Left ventricle myocardium inferior (tissue), 1 donor: Measurements from ENCODE around the gene TEX44. TPM values are rescaled to one million over a fixed set of nuclear protein-coding genes. Genes with fewer than 3 reads are reported as not detected.

Experiments
- DNase-seq: peaks from one replicate; pipeline ENCODE4 v3.0.0-alpha.2; 2020
- H3K27ac ChIP-seq: fragments of 200-600 bp; replicated peaks from 2 replicates; pipeline ENCODE4 v1.8.0; 2021
- H3K27me3 ChIP-seq: fragments of 200-600 bp; 2 replicates; pipeline ENCODE4 v1.8.0; 2021; ENCODE audit warnings: low read depth
- H3K36me3 ChIP-seq: fragments of 200-600 bp; 2 replicates; pipeline ENCODE4 v1.8.0; 2021
- H3K4me1 ChIP-seq: fragments of 200-600 bp; 2 replicates; pipeline ENCODE4 v1.8.0; 2021
- H3K4me3 ChIP-seq: fragments of 200-600 bp; 2 replicates; pipeline ENCODE4 v1.8.0; 2021; ENCODE audit warnings: mild to moderate bottlenecking, moderate library complexity
- H3K9me3 ChIP-seq: fragments of 200-600 bp; replicated peaks from 2 replicates; pipeline ENCODE4 v1.8.0; 2021
- intact Hi-C: fragments of 100-400 bp; cut with micrococcal nuclease; formaldehyde crosslinking; loops from one replicate; pipeline ENCODE4 v1.11.0; 2022
- total RNA-seq: library from RNA; stranded (reverse); fragmentation: NEBNext Ultra II Directional; extraction: Animal tissue kit (Norgen Biotek cat#: 25700); gene quantifications from one replicate; pipeline ENCODE4 v1.2.1, GENCODE V29; 2021
- TF ChIP-seq, protein P1 (sequence below): fragments of 200-600 bp; IDR thresholded peaks from 2 replicates; pipeline ENCODE4 v1.8.0; 2021; ENCODE audit warnings: antibody characterized with exemption, mild to moderate bottlenecking, borderline replicate concordance
- donor health status: DM: no; HTN: yes; CAD: no; lungs with severe emphysema.

Gene TEX44
- total RNA-seq, 1 donor from 2014 or later = not detected

DNA sequence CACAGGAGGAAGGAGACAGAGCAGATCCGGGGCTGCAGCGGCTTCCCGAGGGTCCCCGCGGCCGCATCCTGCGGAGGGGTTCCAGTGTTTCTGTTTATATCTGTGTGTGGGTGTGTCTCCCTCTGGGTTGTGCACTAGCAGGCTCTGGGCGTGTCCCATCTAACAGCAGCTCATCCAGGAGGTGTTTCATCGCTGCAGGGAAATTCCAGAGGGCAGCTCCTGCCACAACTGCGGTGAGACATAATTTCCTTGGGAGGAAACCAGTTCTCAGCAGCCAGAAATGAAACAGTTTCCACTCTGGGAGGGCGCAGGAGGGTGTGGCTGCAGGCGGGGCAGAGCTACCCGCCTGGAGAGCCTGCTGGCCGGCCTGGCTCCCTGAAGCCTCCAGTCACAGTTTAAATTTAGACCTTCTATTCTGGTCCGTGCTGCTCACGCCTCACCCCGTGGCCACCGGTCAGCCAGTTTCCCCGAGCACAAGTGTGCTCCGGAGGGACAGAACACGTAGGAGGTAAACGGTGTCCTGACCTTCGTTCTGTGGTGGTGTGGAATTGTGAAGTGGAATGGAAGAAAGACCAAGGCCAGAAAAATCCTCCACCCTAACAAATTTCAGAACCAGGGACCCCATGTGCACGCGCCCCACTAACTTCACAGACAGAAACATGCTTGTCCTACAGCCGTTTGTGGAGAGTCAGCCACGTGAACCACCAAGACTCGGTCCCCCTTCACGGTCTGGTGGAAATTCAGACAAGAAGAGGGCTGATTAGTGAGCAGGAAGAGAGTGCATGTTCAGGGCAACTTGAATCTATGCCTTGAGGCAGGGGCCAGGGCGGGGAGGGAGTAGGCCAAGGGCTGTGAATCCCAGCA, 50.2 kb downstream of the TEX44 start:
- Histone ChIP-seq H3K4me1 (peaks cover 74% of the 10 kb centered on the region), H3K27me3 (no peaks in the 10 kb centered on the region), H3K9me3 (no peaks in the 10 kb centered on the region), H3K36me3 (no peaks in the 10 kb centered on the region), H3K4me3 (peak overlapping the region; percentile 53), H3K27ac (peak overlapping the region; percentile 99)
- intact Hi-C loops = no loop called here
- TF ChIP-seq, protein P1, sequence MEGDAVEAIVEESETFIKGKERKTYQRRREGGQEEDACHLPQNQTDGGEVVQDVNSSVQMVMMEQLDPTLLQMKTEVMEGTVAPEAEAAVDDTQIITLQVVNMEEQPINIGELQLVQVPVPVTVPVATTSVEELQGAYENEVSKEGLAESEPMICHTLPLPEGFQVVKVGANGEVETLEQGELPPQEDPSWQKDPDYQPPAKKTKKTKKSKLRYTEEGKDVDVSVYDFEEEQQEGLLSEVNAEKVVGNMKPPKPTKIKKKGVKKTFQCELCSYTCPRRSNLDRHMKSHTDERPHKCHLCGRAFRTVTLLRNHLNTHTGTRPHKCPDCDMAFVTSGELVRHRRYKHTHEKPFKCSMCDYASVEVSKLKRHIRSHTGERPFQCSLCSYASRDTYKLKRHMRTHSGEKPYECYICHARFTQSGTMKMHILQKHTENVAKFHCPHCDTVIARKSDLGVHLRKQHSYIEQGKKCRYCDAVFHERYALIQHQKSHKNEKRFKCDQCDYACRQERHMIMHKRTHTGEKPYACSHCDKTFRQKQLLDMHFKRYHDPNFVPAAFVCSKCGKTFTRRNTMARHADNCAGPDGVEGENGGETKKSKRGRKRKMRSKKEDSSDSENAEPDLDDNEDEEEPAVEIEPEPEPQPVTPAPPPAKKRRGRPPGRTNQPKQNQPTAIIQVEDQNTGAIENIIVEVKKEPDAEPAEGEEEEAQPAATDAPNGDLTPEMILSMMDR = peak; percentile 29
- DNase-seq = peak; percentile 86

DNA sequence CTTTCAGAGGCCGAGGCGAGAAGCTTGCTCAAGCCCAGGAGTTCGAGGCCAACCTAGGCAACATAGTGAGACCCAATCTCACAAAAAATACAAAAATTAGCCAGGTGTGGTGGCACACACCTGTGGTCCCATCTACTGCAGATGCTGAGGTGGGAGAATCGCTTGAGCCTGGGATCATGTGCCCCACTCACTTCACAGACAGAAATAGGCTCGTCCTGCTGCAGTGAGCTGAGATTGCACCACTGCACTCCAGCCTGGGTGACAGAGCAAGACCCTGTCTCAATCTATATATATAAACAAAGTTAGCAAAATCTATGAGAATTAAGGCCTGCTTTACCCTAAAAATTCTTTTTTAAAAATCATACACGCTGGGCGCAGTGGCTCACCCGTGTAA, 50.8 kb downstream of the TEX44 start:
- Histone ChIP-seq H3K27me3 (no peaks in the 10 kb centered on the region), H3K9me3 (no peaks in the 10 kb centered on the region), H3K4me3 (peak overlapping the region; percentile 53), H3K27ac (peak overlapping the region; percentile 99), H3K36me3 (no peaks in the 10 kb centered on the region), H3K4me1 (peaks cover 74% of the 10 kb centered on the region)
- no peak for DNase-seq
- TF ChIP-seq, protein P1 = no peak
- intact Hi-C loops = no loop called here

Other genes starting within 250 kb of the TEX44 start
- 2.4 TPM for gene B3GNT7, start 197.2 kb upstream of the TEX44 start, total RNA-seq
- 262 TPM for gene NCL, start 128.4 kb upstream of the TEX44 start, total RNA-seq
- gene NMUR1, start 62.4 kb upstream of the TEX44 start, total RNA-seq = 0.41 TPM
- 209 TPM for gene PTMA, start 115.7 kb downstream of the TEX44 start, total RNA-seq
- gene PDE6D, start 188.4 kb downstream of the TEX44 start, total RNA-seq = 15.5 TPM
- 21.3 TPM for gene COPS7B, start 193.6 kb downstream of the TEX44 start, total RNA-seq